Fibroblast of skin of scalp (primary cell): ENCODE measurements around the gene FBXO44.
A peak's percentile ranks its signal among the peaks of the same experiment; 100 is the strongest.

Source experiments
- DNase-seq: peaks from one replicate; pipeline ENCODE4 v3.0.0-alpha.2; 2013

The FBXO44 gene

GRCh38 chr1:11640101-11640500 lies 14.6 kb upstream of the FBXO44 start:
- no peak for DNase-seq

GRCh38 chr1:11640944-11641343 lies 13.7 kb upstream of the FBXO44 start:
- DNase-seq: no peak

- no peak for DNase-seq
Observed at GRCh38 chr1:11641776-11642305, 12.8 kb upstream of the FBXO44 start.

- DNase-seq: peak; percentile 53
Observed at GRCh38 chr1:11642418-11643017, 12.2 kb upstream of the FBXO44 start.

GRCh38 chr1:11643782-11644181 lies 10.9 kb upstream of the FBXO44 start:
- no peak for DNase-seq

- DNase-seq: no peak
Observed at GRCh38 chr1:11645270-11645669, 9.4 kb upstream of the FBXO44 start.

- DNase-seq: peak; percentile 66
Observed at GRCh38 chr1:11645670-11646265, 8.9 kb upstream of the FBXO44 start.

GRCh38 chr1:11646317-11646716 lies 8.4 kb upstream of the FBXO44 start:
- DNase-seq: no peak

GRCh38 chr1:11647333-11647732 lies 7.3 kb upstream of the FBXO44 start:
- no peak for DNase-seq

- no peak for DNase-seq
Observed at GRCh38 chr1:11648039-11648438, 6.6 kb upstream of the FBXO44 start.

- DNase-seq: no peak
Observed at GRCh38 chr1:11648732-11649158, 5.9 kb upstream of the FBXO44 start.

GRCh38 chr1:11649237-11649623 lies 5.4 kb upstream of the FBXO44 start:
- DNase-seq: no peak

- no peak for DNase-seq
Observed at GRCh38 chr1:11649624-11650330, 4.9 kb upstream of the FBXO44 start.

GRCh38 chr1:11650331-11650991 lies 4.2 kb upstream of the FBXO44 start:
- peak; percentile 61 for DNase-seq

GRCh38 chr1:11651017-11651416 lies 3.7 kb upstream of the FBXO44 start:
- DNase-seq: no peak

- DNase-seq: no peak
Observed at GRCh38 chr1:11652203-11652780, 2.4 kb upstream of the FBXO44 start.

GRCh38 chr1:11653101-11653860 lies 1.4 kb upstream of the FBXO44 start:
- no peak for DNase-seq

- no peak for DNase-seq
Observed at GRCh38 chr1:11653861-11654136, 878 bp upstream of the FBXO44 start.

GRCh38 chr1:11654939-11655808 lies 497 bp downstream of the FBXO44 start:
- DNase-seq: no peak

GRCh38 chr1:11657654-11658053 lies 3.0 kb downstream of the FBXO44 start:
- no peak for DNase-seq

GRCh38 chr1:11658542-11658941 lies 3.9 kb downstream of the FBXO44 start:
- no peak for DNase-seq
